Erythroblast (primary cell): ENCODE results near the gene LRP1.

Experiments
- GATA1 ChIP-seq: IDR thresholded peaks from 2 replicates; pipeline ENCODE4 v1.6.1; 2011; ENCODE audit warnings: low read depth, mild to moderate bottlenecking, control low read depth, low read length, moderate library complexity
- POLR2A ChIP-seq: IDR thresholded peaks from 2 replicates; pipeline ENCODE4 v1.6.1; 2011; ENCODE audit warnings: mild to moderate bottlenecking, low read length

GRCh38 chr12:57169969-57170368, 41.7 kb downstream of the LRP1 start:
- TF ChIP-seq POLR2A (no peak), GATA1 (no peak)
